Suppressor macrophage (primary cell): ENCODE results near the gene CREB3L1.

ENCODE experiments used
- DNase-seq, 4 experiments: peaks; one replicate each; pipeline ENCODE4 v3.0.0-alpha.2; 2020 to 2022

The CREB3L1 gene

DNA sequence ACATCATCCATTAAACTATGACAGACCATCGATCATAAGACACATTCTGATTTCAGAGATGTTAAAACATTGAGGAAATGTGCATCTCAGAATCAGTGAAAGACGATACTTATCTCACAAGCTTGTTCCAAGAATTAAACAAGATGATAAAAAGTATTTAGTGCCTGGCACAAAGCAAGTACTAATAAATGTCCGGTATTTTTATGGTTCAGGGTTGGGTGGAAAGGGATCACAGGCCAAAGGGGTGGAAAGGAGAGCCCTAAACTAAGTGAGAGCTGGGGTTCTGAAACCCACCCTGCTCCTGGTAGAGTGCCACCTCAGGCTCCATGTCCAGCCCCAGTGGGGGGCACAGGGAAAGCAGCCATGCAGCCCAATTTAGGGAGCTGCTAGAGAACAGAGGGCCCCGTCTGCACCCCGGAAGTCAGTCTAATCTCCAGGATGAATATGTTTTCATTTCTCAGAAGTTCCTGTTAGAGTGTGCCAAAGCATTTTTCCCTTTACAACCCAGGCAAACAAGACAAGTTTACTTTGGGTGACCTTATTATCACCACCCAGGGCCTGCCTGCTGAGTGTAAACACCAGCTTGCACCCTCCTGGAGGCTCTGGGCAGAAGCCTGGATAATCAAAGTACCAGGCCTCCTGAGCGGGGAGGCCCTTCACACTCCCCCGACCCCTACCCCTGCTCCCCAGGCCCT is 3.8 kb upstream of the CREB3L1 start:
- DNase-seq: no peak

DNA sequence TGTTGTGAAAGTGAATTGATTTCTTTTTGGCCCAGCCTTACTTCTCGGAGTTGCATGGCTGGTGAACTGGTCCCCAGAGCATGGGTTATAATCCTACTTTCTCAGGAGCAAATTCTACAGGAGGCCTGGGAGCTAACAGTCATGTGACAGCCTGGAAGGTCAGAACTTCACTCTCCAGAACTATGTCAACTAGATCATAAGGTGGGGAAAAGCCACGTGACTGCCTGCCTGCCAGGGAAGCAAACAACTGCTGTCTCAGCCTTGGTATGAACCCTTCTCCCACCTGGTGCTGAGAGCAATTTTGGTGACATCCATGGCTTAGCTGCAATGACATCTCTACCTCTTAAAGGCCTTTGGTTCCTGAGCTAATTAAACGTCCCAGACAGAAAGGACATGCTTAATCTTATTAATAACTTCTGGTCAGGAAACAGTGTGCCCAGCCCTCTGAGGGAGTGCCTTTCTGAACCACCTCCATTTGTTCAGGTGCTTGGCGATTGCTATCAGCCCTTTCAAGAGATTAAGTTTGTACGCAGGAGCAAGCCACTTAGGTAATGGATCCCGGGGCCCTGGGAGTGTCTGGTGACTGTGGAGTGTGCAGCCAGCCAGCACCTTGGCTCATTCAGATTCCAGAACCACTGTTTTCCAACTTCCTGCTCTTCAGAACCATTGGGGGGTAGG is 1.4 kb upstream of the CREB3L1 start:
- no peak for DNase-seq

DNA sequence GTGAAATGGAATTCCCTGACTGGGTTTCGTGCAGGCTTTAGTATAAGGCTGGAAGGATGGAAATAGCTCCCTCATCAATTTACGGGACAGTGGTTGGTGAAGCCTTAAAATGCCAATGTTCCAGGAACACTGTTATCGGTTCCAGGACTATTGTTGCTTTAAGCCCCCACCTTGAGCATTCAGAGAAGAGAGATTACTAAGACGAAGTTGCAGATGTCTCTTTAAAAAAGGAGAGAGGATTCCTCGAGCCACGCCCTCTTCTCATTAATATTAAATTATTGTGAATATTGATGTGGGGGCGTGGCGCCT is 195 bp upstream of the CREB3L1 start:
- DNase-seq: peak in 3 of 4 experiments; percentile 17 to 48 (median 33)

DNA sequence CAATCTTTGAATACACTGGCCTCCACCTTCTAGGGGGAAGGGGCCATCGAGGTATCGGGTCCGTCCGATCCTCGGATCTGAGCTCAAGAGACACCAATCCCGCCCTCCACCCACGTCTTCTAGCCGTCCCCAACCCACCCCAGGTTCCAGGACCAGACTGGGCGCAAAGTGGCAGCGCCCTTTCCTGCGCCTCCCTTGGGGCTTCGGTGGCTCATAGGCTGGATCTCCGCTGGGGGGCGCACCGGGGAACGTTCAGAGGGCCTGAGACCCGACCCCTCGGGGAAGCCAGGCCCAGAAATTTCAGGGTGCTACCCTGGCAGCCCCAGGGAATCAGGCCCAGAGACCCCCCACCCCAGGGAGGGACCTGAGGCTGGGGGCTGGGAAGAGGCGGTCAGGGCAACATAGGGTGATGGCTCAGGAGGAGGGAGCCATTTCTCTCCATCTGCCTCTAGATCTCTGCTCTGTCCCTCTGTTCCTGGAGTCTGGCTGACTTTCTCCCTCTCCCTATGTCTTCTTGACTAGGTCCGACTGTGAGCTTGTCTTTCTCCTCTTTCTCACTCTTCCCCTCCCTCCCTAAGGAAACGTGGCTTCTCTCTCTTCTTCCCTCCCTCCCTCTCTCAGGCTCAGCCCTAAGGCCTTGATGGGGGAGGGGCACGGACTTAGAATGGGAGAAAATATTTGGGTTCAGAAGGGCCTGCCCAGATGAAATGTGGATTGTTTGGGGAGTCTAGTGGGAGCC is 1.1 kb downstream of the CREB3L1 start:
- peak in 2 of 4 experiments; percentile 39 to 59 for DNase-seq

DNA sequence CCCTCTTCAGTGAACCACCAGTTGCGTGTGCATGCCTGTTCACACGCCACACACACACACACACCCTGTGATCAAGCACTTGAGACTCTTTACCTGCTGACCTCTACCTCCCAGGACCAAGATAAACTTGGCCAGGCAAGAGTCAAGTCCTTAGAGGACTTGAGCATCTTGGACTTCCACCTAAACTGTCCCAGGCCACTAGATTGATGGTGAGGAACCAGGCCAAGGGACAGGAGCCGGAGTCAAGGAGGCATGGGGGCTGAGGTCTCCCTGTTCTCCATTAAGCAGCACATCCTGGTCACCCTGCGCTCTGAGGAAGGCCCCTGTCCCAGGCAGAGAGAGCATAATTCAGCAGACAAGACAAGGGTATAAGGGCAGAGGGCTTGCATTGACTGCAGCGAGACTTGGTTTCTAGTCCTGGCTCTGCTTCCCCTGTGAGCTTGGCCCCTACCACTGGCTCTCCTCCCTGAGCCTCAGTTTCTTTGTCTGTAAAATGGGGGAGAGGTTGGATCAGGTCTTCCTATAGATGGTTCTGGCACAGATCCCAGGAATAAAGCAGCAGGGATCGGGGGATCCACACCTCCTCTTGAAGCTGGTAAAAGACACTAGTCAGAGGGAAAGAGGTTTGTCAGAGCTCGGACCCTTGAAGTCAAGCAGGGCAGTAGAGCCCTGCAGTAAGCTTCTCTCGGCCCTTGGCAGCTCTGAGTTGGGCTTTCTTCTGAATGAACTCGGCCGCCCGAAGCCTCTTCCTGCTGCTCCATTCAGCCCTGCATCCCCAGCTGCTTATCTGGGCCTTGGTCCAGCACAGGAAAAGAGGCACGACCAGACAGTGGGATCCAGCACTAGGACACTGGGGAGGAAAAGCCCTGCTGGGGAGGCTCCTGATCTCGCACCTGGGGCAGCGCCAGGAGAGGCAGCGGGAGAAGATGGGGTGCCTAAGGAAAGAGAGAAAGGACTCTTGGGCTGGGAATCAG is 2.0 kb downstream of the CREB3L1 start:
- DNase-seq: no peak

DNA sequence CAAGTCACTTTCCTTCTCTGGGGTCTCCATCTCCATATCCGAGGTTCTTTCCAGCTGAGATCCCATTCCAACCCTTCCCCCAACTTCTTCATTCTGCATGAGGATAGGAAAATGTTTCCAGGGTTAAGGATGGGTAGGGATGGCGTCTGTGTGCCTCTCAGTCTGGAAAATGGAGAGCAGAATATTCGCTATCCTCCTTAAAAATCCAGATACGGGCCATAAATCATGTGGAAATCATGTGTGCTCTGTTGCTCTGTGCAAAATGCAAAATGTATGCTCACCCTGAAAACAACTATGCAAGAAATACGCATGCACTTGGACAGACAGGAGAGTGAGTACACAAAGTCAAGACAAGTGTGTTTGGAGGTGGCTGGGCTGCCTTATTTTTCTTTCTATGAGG is 3.2 kb downstream of the CREB3L1 start:
- DNase-seq: no peak

DNA sequence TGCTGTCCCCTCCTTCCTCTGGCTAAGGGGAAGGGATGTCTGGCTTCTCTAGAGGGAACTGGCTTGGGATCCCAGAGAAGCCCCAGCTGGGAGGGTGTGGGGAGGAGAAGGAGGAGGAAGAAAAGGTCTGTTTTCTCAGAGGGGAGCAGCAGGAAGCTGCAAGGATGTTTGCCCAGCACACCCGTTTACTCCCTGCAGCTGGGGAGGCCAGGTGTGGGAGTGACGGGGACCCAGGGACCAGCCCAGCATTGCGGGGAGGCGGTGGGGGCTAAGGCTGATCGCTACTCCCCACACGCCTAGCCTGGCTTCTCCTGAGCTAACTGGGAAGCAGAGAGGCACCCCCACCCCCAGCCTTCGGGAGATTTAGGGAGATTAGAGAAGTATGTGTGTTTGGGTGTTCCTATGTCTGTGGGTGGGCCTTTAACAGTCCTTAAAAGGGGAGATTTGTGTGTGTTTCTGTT is 3.9 kb downstream of the CREB3L1 start:
- peak in 2 of 4 experiments; percentile 26 to 47 for DNase-seq

DNA sequence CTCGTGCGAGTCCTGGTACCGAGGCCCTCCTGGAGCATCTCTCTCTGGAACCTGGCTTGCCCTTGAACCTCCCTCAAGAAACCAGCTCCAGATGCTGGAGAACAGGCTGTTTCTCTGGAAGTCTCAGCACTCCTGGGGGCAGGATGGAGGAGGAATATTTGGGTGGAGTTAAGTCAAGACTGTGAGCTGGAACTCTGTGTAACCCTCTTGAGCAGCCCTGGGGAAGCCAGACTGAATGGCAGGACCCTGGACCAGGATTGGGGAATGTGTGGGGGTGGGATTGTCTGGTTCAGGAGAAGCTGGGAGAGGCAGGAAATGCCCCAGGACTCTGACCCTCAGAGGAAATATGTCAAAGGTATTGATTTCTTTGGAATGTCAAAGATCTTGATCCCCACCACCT is 7.7 kb downstream of the CREB3L1 start:
- DNase-seq: no peak

DNA sequence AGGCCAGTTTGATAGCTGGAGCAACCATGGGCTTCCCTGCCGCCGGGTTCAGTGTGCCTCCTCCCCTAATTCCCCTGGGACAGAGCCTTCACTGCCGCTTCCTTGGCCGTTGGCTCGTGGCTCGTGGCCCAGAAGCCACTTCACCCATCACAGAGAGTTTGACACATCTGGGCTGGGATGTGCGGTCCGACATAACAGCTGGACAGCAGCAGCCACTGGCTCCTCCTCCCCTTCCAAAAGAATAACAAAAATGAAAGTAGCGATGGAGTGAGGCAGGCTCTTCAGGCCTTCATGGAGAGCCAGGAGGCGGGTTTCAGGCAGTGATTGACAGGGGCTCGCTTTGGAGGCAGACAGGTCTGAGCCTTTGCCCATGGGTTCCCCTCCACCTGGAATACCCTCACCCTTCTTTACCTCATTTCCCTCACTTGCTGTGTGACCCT is 8.2 kb downstream of the CREB3L1 start:
- no peak for DNase-seq

DNA sequence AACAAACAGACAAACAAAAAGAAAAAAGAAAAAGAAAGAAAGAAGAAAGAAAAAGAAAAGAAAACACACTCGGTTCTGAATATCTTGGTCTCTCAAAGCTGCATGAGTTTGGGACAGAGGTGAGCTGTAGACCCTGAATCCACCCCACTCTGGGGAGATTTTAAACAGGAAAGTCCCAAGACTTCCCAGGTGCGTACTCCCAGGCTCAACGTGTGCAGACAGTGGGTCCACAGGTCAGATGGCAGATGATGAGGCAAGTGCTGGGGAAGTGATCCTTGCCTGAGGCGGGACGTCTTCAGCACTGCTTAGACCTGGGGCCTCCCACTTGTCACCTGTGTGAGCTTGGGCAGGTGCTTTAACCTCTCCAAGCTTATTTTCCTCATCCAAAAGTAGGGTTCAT is 9.3 kb downstream of the CREB3L1 start:
- DNase-seq: no peak

DNA sequence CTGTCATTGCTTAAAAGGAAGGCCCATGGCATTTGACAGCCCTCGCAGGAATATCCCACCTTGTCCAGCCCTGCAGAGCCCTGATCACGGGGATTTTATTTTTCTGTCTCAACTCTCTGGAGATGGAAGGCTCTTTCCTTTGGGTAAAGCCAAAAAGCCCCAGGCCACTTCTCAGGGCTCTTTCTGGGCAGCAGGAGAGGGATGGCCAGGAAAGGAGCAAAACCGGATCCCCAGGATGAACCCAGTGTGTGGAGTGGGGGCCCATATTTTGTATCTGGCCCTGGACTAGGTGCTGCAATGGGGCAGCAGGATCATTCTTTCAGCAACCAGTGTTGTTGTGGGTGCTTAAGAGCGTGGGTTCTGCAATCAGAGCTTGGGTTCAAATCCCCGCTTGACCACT is 11.0 kb downstream of the CREB3L1 start:
- DNase-seq: no peak

DNA sequence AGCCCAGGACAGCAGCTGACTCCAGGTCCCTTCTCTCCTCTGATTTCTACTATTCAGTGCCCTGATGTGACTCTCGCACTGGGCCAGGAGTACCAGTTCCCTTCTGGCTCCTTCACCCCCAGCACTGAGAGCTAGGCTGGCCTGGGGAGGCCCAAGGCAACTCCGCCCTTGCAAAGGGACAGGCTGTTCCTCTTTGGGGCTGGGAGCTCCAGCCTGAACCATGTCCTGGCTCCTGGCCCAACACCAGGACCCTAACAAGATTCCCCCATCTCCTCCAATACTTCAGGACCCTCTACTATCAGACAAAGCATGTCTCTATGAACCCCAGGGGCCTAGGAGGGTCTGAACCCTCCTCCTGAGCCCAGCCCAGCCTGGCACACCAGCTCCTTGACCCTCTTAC is 12.5 kb downstream of the CREB3L1 start:
- DNase-seq: peak; percentile 26 to 67 (median 50)

DNA sequence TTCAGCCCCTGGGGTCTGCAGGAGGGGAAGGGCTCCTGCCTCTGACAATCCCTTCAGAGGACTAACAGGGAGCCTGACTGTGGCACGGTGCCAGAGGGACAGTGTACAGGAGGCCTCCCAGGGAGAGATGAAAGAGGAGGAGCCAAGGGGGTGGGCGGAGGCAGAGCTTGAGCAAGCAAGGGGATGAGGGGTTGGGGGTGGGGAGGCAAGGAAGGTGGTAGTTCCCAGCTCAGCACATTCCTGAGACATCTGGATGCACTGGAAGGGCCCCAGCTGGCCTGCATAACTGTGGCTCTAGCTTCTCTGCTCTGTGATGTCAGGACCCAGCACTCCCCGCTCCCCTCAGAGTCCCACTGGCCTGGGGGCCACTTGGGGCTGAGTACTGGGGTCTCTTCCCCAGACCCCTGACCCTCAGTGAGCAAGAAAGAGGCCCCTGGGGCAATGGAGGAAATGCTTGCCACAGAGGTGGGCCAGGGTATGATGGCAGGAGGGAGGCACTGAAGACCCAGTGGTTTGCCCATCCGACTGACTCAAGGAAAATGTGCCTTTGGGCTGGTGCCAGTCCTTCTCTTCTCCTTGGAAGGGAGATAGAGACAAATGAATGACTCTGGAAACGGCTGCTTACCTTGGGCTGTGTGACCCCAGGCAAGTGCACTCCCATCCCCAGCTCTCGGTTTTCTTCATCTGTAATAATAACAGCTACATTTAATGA is 13.3 kb downstream of the CREB3L1 start:
- peak in 3 of 4 experiments; percentile 20 to 59 (median 44) for DNase-seq

DNA sequence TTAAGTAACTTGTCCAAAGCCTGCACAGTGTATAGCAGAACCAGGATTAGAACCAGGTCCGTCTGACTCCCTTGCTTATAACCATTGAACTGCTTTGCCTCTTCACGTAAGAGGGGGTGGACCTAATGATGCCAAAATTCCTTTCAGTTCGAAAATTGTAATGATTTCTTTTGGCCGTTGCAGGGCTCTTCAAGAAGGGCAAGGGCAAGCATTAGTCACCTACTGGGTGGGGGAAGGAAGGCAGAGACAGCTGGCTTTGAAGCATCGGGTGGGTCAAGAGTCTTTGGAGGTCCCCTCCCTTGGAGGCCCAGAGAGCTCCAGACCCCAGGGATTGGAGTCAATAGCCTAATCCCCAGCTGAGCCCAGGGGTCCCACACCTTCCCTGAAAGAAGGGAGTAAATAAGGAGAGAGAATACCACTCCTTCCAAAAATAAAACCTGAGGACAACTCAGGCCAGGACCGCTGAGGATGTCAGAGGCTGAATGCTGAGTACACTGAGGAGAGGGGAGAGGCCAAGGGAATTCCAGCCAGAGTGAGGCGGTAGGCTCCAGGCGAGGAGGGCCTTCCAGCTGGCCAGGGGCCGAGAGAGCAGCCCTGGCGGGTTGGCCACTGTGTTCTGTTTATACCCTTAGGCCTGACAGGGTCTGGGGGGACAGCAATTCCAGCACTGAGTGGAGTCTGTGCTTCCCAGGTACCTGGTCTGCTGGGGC is 14.1 kb downstream of the CREB3L1 start:
- no peak for DNase-seq

DNA sequence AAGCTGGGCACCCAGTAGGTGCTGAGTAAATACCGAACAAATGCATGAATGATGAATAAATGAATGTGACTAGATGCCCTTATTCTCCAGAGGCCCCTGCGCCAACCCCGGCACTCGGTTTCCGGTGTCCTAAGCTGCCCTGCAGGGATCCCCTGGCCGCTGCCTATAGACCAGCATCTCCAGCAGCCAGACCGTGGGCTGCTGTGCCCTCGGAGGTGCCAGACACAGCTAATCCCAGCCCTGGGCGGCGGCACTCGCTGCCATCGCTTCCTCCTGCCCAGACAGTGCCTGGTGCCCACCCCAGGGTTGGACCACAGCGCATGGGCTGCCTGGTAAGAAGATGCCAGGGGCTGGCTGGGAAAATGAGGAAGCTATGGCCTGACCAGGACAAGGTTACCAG is 15.6 kb downstream of the CREB3L1 start:
- DNase-seq: no peak

DNA sequence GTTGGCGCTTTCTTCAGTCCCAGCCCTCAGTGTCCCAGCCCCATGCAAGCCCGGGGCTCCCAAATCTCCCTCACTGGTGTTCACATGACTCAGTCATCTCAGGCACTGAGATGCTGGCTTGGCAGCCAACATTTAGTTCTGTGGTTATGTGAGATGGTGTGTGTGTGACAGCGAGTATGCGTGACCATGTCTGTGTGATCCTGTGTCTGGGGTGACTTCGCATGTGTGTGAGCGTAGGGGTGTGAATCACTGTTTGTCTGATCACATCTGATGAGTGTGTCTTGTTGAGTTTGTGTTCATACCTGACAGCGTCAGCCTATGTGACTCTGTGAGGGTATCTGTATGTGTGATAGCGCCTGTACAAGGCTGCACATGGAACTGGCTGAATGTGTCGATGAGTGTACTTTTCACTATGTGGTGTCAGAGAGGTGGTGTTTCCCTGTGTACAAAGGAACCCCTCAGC is 16.2 kb downstream of the CREB3L1 start:
- DNase-seq: no peak

DNA sequence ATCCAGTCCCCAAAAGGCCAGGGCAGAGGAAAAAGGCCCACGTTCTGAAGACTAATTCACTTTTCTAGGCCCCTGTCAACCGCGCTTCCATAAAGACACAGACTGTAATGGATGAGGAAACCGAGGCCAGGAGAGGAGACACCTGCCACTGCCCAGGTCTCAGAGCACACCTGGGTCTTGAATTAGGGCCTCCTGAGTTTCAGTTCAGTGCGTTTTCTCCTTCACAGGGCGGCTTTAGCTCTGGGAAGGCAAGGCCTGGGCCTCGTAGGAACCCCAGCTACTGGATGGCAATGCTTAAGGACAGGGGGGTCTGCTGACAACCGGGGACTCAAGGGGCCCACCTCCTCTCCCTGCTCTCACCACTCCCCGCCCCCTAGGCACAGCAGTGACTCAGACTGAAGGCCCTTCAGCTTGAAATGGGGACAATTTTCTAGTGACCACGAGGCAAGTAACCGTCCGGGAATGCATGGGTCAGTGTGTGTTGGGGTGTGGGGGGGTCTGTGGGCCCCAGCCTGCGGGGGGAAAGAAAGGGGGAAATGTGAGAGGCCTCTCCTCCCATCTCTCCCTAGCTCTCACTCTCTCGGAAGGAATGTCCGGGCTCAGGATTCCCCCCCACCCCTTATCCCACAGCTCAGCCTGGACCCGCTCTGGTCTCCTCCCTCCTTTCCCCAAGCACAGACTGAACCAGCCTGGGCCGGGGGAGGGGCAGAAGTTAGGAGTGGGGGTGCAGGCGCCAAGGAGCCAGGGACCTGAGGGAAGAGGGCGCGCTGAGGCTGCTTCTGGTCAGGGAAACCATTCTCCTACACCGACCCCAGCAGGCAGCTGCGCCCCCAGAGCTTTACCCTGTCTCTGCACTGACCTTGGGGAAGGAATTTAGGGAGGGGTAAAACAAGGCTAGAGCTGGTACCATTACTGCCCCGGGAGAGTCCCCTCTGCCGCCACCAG is 17.2 kb downstream of the CREB3L1 start:
- no peak for DNase-seq

DNA sequence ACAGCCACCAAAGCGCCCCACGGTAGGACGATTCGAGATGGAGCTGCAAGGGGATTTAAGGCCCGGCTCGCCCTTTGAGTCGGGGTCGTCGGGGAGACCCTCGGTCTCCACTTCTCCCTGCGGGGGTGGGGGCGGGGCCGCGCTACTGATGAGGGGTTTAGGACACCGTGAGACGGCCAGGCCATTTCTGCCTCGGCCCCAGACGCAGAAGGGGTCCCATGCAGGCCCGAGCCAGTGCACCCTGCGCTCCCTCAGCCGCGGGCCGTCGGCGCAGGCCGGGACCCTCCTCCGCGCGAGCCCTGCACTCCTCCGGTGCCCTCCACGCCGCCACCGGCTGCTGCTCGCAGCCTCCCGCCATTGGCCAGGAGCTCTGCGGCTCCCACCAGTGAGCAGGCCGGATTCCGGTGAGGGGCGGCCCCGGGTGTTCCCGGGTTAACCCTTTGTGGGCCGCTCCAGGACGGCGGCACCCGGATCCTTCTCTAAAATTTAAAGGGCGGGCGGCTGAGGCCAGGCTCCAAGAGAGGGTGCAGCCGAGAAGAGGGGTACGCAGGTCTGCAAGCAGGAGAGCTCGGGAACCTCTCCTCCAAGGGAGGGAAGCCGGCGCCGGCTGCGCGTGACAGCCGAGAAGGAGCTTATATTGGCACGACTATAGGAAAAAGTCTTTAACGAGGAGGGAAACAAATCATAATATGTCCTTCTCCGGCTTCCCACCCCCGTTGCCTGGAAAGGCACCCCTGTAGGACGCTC is 18.0 kb downstream of the CREB3L1 start:
- DNase-seq: peak; percentile 60 to 85 (median 70)

DNA sequence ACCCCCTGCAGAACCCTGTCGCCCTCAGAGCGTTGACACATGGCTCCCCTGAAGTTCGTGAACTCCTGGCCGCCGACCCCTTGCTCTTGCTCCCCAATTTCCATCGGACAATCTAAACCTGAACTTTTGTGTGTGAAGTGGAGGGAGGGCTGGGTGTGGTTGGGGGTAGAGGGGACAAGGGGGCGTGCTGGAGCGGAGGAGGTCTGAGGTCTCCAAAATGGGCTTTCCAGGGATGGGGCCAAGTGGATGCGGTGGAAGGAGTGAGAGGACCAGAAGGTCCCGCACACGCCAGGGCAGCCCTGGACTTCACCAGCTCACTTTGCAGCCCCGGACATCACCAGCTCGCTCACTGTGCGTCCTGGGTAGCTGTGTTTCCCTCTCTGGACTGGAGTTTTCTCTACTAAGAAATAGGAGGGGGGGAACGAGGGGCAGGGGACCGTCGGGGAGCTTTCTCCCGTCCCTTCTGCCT is 18.6 kb downstream of the CREB3L1 start:
- no peak for DNase-seq
